Neural cell (in vitro differentiated cells): ENCODE results near the gene RNF149.

Source experiments
- EP300 ChIP-seq: fragments of 450-650 bp; conservative IDR thresholded peaks from 2 replicates; pipeline ENCODE4 v1.6.1; 2014; ENCODE audit warnings: antibody characterized with exemption, mild to moderate bottlenecking, moderate library complexity; ENCODE audit not compliant: poor library complexity, severe bottlenecking
- EZH2 ChIP-seq: fragments of 200-600, 300-800 bp; shearing (Covaris generic), sonication (generic); IDR thresholded peaks from 2 replicates; pipeline ENCODE4 v1.6.1; 2014; ENCODE audit warnings: antibody characterized with exemption, low read length, borderline replicate concordance, mild to moderate bottlenecking; ENCODE audit not compliant: insufficient read depth, poor library complexity, severe bottlenecking
- MXI1 ChIP-seq: fragments of 450-650 bp; conservative IDR thresholded peaks from 2 replicates; pipeline ENCODE4 v1.6.1; 2014; ENCODE audit warnings: antibody characterized with exemption, mild to moderate bottlenecking; ENCODE audit not compliant: poor library complexity, severe bottlenecking
- POLR2AphosphoS5 ChIP-seq: IDR thresholded peaks from 2 replicates; pipeline ENCODE4 v1.6.1; 2012
- RAD21 ChIP-seq: fragments of 450-650 bp; conservative IDR thresholded peaks from 2 replicates; pipeline ENCODE4 v1.6.1; 2014; ENCODE audit warnings: antibody characterized with exemption, mild to moderate bottlenecking, moderate library complexity
- SMC3 ChIP-seq: fragments of 450-650 bp; conservative IDR thresholded peaks from 2 replicates; pipeline ENCODE4 v1.6.1; 2014; ENCODE audit warnings: antibody characterized with exemption, mild to moderate bottlenecking, moderate library complexity; ENCODE audit not compliant: poor library complexity
- TAF1 ChIP-seq: IDR thresholded peaks from 2 replicates; pipeline ENCODE4 v1.6.1; 2012; ENCODE audit warnings: low read depth
- TF ChIP-seq, protein P1 (sequence below): fragments of 450-650 bp; IDR thresholded peaks from 2 replicates; pipeline ENCODE4 v1.5.1; 2014; ENCODE audit warnings: antibody characterized with exemption, mild to moderate bottlenecking, moderate library complexity; ENCODE audit not compliant: poor library complexity, severe bottlenecking
- TF ChIP-seq, protein P2 (sequence below): IDR thresholded peaks from 2 replicates; pipeline ENCODE4 v1.6.1; 2012; ENCODE audit warnings: borderline replicate concordance

- TF ChIP-seq, protein P1, sequence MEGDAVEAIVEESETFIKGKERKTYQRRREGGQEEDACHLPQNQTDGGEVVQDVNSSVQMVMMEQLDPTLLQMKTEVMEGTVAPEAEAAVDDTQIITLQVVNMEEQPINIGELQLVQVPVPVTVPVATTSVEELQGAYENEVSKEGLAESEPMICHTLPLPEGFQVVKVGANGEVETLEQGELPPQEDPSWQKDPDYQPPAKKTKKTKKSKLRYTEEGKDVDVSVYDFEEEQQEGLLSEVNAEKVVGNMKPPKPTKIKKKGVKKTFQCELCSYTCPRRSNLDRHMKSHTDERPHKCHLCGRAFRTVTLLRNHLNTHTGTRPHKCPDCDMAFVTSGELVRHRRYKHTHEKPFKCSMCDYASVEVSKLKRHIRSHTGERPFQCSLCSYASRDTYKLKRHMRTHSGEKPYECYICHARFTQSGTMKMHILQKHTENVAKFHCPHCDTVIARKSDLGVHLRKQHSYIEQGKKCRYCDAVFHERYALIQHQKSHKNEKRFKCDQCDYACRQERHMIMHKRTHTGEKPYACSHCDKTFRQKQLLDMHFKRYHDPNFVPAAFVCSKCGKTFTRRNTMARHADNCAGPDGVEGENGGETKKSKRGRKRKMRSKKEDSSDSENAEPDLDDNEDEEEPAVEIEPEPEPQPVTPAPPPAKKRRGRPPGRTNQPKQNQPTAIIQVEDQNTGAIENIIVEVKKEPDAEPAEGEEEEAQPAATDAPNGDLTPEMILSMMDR = peak; percentile 33
- TF ChIP-seq POLR2AphosphoS5 (peak; percentile 85), TAF1 (no peak), MXI1 (peak; percentile 69), EP300 (no peak), EZH2 (no peak), RAD21 (no peak), SMC3 (peak; percentile 22)
- TF ChIP-seq, protein P2, sequence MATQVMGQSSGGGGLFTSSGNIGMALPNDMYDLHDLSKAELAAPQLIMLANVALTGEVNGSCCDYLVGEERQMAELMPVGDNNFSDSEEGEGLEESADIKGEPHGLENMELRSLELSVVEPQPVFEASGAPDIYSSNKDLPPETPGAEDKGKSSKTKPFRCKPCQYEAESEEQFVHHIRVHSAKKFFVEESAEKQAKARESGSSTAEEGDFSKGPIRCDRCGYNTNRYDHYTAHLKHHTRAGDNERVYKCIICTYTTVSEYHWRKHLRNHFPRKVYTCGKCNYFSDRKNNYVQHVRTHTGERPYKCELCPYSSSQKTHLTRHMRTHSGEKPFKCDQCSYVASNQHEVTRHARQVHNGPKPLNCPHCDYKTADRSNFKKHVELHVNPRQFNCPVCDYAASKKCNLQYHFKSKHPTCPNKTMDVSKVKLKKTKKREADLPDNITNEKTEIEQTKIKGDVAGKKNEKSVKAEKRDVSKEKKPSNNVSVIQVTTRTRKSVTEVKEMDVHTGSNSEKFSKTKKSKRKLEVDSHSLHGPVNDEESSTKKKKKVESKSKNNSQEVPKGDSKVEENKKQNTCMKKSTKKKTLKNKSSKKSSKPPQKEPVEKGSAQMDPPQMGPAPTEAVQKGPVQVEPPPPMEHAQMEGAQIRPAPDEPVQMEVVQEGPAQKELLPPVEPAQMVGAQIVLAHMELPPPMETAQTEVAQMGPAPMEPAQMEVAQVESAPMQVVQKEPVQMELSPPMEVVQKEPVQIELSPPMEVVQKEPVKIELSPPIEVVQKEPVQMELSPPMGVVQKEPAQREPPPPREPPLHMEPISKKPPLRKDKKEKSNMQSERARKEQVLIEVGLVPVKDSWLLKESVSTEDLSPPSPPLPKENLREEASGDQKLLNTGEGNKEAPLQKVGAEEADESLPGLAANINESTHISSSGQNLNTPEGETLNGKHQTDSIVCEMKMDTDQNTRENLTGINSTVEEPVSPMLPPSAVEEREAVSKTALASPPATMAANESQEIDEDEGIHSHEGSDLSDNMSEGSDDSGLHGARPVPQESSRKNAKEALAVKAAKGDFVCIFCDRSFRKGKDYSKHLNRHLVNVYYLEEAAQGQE = no peak
These were observed at the start of gene RNF149 for GRCh38 chr2:101308432-101309210.
